ENCODE results near the gene GCFC2. TPM values are rescaled to one million over a fixed set of nuclear protein-coding genes. Genes with fewer than 3 reads are reported as not detected.

GCFC2 gene
- total and polyA plus RNA-seq, 2 of the 13 experiments (the other 11 are each of a cell fraction or from before 2014, with no cell fraction given) = 26.8 to 49.0 TPM

Small RNA genes lying within 50 kb of the gene (small RNA-seq; reads per million reads assigned to genes)
- gene RF00012 (ENCODE audit: insufficient read depth in 2 of 3, insufficient read length in 3 of 3, low read depth in 2 of 3, low replicate concordance in 1 of 3) = 0 reads per million in 3 experiments

Other genes with a start within 250 kb of the GCFC2 start
- 55.9 and 57.8 TPM in 2 replicates for gene EVA1A, start 150.0 kb downstream of the GCFC2 start, total RNA-seq (2016; rRNA removed; fragmentation: Illumina TruSeq; extraction: Trizol)
- gene EVA1A, start 150.0 kb downstream of the GCFC2 start, polyA plus RNA-seq (2011; rRNA removed) = 57.5 and 65.4 TPM in 2 replicates
- 163 and 248 TPM in 2 replicates for gene MRPL19, start 64.1 kb downstream of the GCFC2 start, total RNA-seq (2016; rRNA removed; fragmentation: Illumina TruSeq; extraction: Trizol)
- gene MRPL19, start 64.1 kb downstream of the GCFC2 start, polyA plus RNA-seq (2011; rRNA removed) = 27.7 and 43.2 TPM in 2 replicates